Body of pancreas (tissue), 4 donors: ENCODE measurements around the gene CCDC85A. TPM values are rescaled to one million over a fixed set of nuclear protein-coding genes. Genes with fewer than 3 reads are reported as not detected.

Experiments used
- ATAC-seq: fragments of 150-250 bp; one replicate; pipeline ENCODE4 v1.9.1; 2016
- DNase-seq, 4 donors: peaks; one replicate each; pipeline ENCODE4 v3.0.0-alpha.2; 2019
- H3K27ac ChIP-seq, 4 donors: fragments of 200-600 bp; sonication (generic); 1 replicate in 3 of 4; 2 replicates in 1 of 4; pipeline versions ENCODE4 v1.5.1 to v1.6.1; 2016 to 2019; ENCODE audit warnings: mild to moderate bottlenecking in 1 of 4, mixed read lengths in 1 of 4, moderate library complexity in 1 of 4
- H3K27me3 ChIP-seq, 2 donors: fragments of 200-600 bp; sonication (generic); one replicate each; pipeline ENCODE4 v1.6.0; 2016; ENCODE audit warnings: mild to moderate bottlenecking in 1 of 2
- H3K36me3 ChIP-seq, 2 donors: fragments of 200-600 bp; sonication (generic); replicated peaks in 1 of 2; 2 replicates each; pipeline ENCODE4 v1.5.1; 2016; ENCODE audit warnings: low read depth in 2 of 2; ENCODE audit not compliant: insufficient read depth in 1 of 2
- H3K4me1 ChIP-seq: fragments of 200-600 bp; sonication (generic); one replicate; pipeline ENCODE4 v1.6.0; 2016
- H3K4me3 ChIP-seq, 2 donors: fragments of 200-600 bp; sonication (generic); 1 replicate in 1 of 2; 2 replicates in 1 of 2; pipeline ENCODE4 v1.5.1; 2016 to 2019
- H3K9me3 ChIP-seq, 3 donors: fragments of 200-600 bp; sonication (generic); 1 replicate in 2 of 3; 2 replicates in 1 of 3; pipeline ENCODE4 v1.5.1; 2016
- POLR2A ChIP-seq, 3 donors: fragments of 450-650 bp; IDR thresholded peaks; one replicate each; pipeline ENCODE4 v1.6.1; 2016; ENCODE audit warnings: antibody characterized with exemption in 3 of 3, mild to moderate bottlenecking in 2 of 3
- WGBS, 2 donors: methylation state at CpG; one replicate each; pipeline ENCODE4 v1.1.5; 2017; 5-methylcytosine and 5-hydroxymethylcytosine counted together
- intact Hi-C: fragments of 100-400 bp; cut with DNase I; formaldehyde crosslinking; loops from one replicate; pipeline ENCODE4 v1.15.1; 2023
- total RNA-seq, 2 donors: library from RNA; depleted of rRNA; stranded (reverse); fragments of >200 nt; gene quantifications; one replicate each; pipeline ENCODE4 v1.1.0, GENCODE V29; 2016
- TF ChIP-seq, protein P1 (sequence below), 7 experiments: fragments of 450-650 bp in 4 of 7; fragments of 200-600 bp in 3 of 7; sonication (generic) in 3 of 7; IDR thresholded peaks; one replicate each; pipeline ENCODE4 v1.5.1; 2016 to 2019; ENCODE audit warnings: antibody characterized with exemption in 7 of 7

Gene CCDC85A
- total RNA-seq, 2 donors from 2014 or later = 2.3 to 2.6 TPM

DNA sequence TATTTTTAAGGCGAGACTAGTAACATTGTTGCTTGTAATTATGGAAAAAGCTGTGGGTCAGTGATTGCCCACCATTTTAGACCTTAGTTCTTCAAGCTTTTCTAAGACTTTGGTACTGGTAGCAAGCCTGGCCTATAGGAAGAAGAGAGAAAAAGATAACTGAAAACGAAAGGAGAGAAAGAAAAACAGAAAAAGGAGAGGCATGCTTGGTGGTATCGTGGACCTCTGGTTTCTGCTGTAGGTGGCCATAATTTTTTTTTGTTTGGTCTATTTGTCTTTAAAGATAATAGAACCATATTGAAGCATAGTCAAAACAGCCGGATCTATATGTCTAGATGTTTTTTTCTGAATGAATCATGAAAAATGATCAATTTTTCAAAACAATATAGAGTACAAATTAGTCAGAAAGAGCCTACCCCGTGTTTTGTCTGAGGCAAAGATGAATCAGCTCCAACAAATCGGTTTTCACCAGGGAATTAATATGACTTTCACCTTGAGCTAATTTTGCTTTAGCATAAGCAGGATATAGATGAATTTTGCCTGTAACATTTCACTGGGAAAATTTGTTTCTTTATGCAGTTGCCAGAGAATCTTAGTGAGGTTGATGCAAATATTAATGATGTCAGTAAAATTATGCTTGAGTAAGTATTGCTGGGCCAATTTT is 45.7 kb downstream of the CCDC85A start:
- DNase-seq = no peak
- TF ChIP-seq, protein P1, sequence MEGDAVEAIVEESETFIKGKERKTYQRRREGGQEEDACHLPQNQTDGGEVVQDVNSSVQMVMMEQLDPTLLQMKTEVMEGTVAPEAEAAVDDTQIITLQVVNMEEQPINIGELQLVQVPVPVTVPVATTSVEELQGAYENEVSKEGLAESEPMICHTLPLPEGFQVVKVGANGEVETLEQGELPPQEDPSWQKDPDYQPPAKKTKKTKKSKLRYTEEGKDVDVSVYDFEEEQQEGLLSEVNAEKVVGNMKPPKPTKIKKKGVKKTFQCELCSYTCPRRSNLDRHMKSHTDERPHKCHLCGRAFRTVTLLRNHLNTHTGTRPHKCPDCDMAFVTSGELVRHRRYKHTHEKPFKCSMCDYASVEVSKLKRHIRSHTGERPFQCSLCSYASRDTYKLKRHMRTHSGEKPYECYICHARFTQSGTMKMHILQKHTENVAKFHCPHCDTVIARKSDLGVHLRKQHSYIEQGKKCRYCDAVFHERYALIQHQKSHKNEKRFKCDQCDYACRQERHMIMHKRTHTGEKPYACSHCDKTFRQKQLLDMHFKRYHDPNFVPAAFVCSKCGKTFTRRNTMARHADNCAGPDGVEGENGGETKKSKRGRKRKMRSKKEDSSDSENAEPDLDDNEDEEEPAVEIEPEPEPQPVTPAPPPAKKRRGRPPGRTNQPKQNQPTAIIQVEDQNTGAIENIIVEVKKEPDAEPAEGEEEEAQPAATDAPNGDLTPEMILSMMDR (IDR thresholded peaks at IDR 0.05) = no peak
- no peak for TF ChIP-seq POLR2A (IDR thresholded peaks at IDR 0.05)
- no peak for ATAC-seq
- no peaks in the 10 kb centered on the region for H3K27me3 ChIP-seq
- H3K27ac ChIP-seq = no peak overlapping the region
- H3K9me3 ChIP-seq = no peaks in the 10 kb centered on the region
- 52 to 58% methylated on average over 6 of the region's 6 CpGs for WGBS, 2 donors
- no peak overlapping the region for H3K4me3 ChIP-seq
- intact Hi-C loops = no loop called here
- H3K36me3 ChIP-seq = no peaks in the 10 kb centered on the region
- no peaks in the 10 kb centered on the region for H3K4me1 ChIP-seq

DNA sequence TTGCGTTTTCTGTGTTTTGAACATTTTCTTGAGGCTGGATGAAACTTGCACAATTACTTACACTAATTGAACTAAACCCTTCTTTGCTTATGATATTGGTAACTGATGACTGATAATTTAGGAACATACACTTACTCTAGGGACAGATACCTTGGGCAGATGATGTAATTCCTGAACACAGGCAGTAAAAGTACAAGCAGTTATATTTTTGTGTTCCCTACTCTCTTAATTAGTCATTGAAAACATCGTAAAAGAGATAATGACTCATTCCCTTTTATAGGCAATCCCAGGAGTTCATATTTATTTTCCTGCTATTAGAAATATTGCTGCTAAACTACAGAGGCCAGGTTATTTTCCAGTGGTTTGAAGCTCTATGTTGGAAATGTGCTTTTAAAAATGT is 46.4 kb downstream of the CCDC85A start:
- Histone ChIP-seq H3K4me1 (no peaks in the 10 kb centered on the region), H3K36me3 (no peaks in the 10 kb centered on the region), H3K4me3 (no peak overlapping the region), H3K9me3 (no peaks in the 10 kb centered on the region), H3K27me3 (no peaks in the 10 kb centered on the region), H3K27ac (no peak overlapping the region)
- TF ChIP-seq, protein P1 (IDR thresholded peaks at IDR 0.05) = no peak
- no peak for TF ChIP-seq POLR2A (IDR thresholded peaks at IDR 0.05)
- ATAC-seq (no peak), DNase-seq (no peak)
- intact Hi-C loops = no loop called here
- 57 to 62% methylated on average over 2 of the region's 2 CpGs for WGBS, 2 donors

DNA sequence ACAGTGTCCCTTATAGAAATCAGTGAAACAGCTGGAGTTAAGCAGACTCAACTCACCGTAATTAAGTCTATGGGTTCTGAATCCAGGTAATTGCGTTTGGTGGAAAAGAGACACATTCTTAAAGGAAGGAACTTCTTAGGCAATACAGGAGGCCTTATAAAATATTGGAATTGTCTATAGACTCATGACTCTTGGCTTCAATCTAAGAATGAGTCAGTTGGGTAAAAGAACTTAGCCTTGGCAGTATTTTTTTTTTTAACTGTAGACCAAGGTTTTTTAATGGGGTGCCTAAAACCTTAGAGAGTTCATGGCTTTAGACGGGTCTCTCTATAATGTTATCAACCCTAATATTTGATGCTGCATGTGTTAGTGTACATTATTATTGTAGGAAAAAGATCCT is 47.6 kb downstream of the CCDC85A start:
- Histone ChIP-seq H3K4me3 (no peak overlapping the region), H3K27ac (no peak overlapping the region), H3K27me3 (no peaks in the 10 kb centered on the region), H3K9me3 (no peaks in the 10 kb centered on the region), H3K36me3 (no peaks in the 10 kb centered on the region), H3K4me1 (no peaks in the 10 kb centered on the region)
- ATAC-seq (no peak), DNase-seq (no peak)
- intact Hi-C loops = no loop called here
- TF ChIP-seq, protein P1 (IDR thresholded peaks at IDR 0.05) = no peak
- no peak for TF ChIP-seq POLR2A (IDR thresholded peaks at IDR 0.05)
- WGBS, 2 donors = 77 to 84% methylated on average over 3 of the region's 3 CpGs

DNA sequence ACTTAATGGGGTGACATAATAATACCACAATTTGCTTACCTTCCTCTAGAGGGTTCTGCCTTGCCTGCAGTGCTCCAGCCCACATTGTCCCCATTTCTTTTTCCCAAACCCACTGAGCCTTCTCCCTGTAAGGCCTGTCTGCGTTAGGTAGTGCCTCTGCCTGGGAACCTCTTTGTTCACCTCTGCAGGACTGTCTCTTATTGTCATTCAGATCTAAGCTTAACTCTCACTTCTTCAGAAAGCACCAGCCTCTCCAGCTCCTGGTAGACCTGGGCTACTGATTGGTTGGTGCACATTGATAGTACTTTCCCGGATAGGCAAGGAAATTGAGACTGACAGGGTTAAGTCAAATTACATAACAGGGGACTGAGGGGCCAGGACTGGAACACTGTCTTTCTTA is 49.1 kb downstream of the CCDC85A start:
- H3K27me3 ChIP-seq = no peaks in the 10 kb centered on the region
- TF ChIP-seq, protein P1 (IDR thresholded peaks at IDR 0.05) = no peak
- TF ChIP-seq POLR2A (IDR thresholded peaks at IDR 0.05) = no peak
- ATAC-seq = no peak
- H3K36me3 ChIP-seq = no peaks in the 10 kb centered on the region
- no peak for DNase-seq
- no peaks in the 10 kb centered on the region for H3K9me3 ChIP-seq
- WGBS, 2 donors = 81 to 84% methylated on average over 2 of the region's 2 CpGs
- no peaks in the 10 kb centered on the region for H3K4me1 ChIP-seq
- H3K4me3 ChIP-seq = no peak overlapping the region
- intact Hi-C loops = no loop called here
- H3K27ac ChIP-seq = no peak overlapping the region

DNA sequence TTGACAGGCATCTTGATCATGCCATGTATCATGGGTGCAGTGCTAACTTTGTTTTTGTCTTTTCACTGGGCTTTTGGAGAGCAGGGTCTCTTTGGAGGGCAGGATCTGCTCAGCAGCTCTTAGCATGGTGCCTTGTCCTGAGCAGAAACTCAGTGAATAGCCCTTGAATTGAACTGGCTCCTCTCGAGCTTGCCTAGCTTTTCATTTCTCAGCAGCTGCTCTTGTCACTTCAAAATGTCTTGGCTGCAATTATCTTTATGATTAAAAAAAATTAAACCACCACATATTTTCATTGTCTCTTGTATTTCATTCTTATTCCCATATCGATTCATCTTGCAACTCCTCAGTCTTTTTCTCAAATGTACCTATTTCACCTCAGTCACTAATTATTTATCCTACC is 50.5 kb downstream of the CCDC85A start:
- Histone ChIP-seq H3K4me3 (no peak overlapping the region), H3K4me1 (no peaks in the 10 kb centered on the region), H3K27me3 (no peaks in the 10 kb centered on the region), H3K9me3 (no peaks in the 10 kb centered on the region), H3K36me3 (no peaks in the 10 kb centered on the region), H3K27ac (no peak overlapping the region)
- intact Hi-C loops = no loop called here
- no peak for TF ChIP-seq POLR2A (IDR thresholded peaks at IDR 0.05)
- no peak for ATAC-seq
- DNase-seq = no peak
- 53 to 60% methylated on average over 2 of the region's 2 CpGs for WGBS, 2 donors
